GM20431 (cell line): Measurements from ENCODE around the gene PGRMC2.

Experiments used
- in situ Hi-C: fragments of 300-500 bp; cut with MseI, MboI; formaldehyde crosslinking; loops from one replicate; pipeline ENCODE4 v1.15.0; 2020; ENCODE audit warnings: low sequenced_read_pairs; ENCODE audit not compliant: unreplicated experiment

Gene PGRMC2

DNA sequence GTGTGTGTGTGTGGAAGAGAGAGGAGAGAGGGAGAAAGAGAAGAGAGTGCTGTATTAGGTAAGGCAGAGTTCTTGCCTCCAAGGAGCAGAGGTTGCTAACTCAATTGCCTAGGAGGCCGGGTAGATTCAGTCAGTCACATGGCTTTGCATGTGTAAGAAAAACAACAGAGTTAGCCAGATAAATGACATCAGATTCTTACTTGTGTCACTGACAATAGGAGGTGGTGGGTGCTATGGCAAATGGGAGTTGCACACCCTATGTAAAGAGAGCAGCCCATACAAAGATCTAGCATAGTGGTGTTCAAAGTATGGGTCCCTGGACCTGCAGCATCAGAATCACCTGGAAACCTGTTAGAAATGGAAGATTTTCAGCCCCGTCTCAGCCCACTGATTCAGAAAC lies 14.4 kb upstream of the PGRMC2 start:
- in situ Hi-C loops = no loop called here

GRCh38 chr4:128299848-128300247 lies 12.2 kb upstream of the PGRMC2 start:
- in situ Hi-C loops = no loop called here

DNA sequence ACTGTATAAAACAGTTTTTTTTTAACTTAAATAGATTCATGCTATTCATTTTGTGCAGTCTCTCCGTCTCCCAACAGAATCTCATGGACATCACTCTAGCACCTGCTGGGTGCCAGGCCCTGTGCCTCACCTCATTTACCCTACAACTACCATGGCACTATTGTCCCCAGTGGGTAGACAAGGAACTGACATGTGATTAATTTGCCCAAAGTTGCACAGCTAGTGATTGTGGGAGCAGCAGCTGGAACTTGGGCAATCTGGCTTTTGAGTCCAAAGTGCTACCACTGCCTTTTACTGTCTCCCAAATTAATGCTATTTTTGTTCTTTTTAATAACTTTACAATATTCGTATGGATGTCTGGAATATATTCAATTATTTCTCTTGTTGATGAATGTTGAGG lies 11.2 kb upstream of the PGRMC2 start:
- in situ Hi-C loops = no loop called here

DNA sequence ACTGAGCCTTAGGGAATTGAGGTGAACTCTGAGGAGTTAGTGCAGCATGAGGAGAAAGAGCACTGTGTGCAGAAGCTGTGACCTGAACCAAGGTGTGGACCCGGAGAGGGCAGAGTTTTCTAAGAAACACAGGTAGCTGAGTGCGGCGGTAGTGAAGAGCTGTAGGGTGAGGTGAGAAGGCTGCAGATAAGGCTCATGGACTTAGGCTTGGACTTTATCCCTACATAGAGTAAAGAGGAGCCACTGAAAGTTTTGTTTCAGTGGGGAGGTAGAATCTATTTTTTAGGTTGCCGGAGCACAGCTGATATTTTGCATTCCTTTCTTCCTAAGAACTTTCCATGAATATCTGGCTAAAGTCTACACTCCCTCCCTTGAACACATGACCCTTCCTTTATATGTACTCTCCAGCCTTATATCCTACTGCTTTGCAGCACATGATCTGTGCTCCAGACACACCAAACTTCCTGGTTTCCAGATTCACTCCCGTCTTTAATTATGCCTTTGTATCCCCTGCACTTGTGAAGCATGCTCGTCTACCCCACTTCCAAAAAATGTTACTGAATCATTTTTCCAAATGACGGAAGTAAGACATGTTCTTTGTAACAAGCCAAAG lies 10.6 kb upstream of the PGRMC2 start:
- in situ Hi-C loops = no loop called here

DNA sequence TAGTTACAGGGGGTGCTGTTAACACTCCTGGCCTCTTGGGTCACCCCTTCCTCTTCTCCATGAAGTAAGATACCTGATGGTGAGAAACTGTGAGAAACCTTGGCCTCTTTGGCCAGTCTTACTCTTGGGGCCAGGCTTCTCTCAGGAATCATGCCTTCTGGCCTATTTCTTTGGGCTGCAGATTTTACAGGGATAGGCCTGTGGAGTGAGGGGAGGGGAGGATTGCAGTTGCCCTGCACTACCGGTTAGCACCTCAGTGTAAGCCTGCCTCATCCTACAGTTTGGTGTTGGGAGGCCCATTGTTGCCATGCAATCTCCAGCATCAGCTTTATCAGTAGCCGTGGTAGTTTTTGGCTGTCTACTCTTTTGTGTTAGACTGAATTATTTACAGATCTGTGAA lies 7.6 kb upstream of the PGRMC2 start:
- in situ Hi-C loops = no loop called here

GRCh38 chr4:128294464-128294863 lies 6.9 kb upstream of the PGRMC2 start:
- in situ Hi-C loops = no loop called here

DNA sequence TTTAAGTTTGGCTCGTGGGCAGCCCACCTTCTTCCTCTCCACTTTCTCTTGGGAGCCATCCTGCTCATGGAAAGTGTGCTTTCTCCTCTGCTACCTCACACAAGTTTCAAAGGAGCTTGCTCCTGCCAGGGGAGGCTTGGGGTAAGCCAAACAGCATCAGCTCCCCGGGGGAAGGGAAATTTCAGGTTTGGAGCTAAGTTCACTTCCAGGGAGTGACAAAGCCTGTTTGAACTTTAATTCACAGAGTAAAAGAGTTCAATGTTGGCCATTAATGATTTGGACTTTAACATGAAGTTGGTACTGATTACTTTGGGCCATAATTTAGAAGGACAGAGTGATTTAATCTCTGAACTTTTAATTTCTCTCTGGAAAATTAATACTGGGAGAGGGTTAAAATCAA lies 4.7 kb upstream of the PGRMC2 start:
- in situ Hi-C loops = no loop called here

DNA sequence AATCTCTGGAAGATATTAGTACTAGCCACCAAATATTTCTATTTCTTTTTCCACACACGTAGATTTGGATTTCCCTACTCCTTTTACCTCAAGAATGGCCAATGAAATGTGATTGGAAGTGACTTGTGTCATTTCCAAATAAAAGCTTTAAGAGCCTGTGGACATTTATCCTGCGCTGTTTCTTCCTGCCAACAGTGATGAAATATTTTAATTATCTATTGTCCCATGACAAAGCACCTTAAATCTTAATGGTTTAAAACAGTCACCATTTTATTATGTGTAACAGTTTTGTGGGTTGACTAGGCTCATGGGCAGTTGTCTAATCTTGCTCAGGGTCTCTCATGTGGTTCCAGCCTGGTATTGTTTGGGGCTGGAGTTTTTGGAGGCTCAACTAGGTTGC lies 3.5 kb upstream of the PGRMC2 start:
- in situ Hi-C loops = no loop called here

GRCh38 chr4:128290526-128290925 lies 2.9 kb upstream of the PGRMC2 start:
- in situ Hi-C loops = no loop called here

DNA sequence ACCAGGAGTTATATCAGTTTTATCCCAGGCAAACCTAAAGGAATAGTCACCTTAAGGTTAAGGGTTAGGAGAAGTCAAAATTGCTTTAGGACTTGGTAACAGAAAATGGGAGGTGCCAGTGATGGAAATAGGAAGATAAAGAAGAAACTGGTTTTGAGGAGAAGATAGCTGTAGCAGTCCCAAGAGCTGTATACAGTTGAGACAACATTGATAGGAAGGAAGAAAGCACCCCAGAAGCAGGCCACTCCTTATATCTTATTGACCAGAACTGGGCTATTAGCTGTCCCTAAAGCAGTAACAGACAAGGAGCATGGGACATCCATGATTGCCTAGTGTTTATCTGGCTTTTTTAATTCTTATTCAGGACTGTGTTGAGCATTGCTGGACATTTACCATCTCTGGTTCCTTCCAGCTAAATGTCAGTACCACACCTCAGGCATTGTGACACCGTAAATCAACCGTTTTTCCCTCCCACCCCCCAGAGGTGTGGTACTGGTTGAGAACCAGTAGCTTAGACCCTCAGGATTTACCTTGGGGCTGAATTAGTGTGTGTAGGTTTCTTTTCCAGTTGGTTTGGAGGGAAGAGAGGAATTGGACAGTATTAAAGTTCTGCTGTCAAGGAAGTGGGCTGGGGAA lies 2.0 kb upstream of the PGRMC2 start:
- in situ Hi-C loops = no loop called here

- in situ Hi-C loops = no loop called here
Observed at GRCh38 chr4:128288689-128289106, 1.1 kb upstream of the PGRMC2 start.

GRCh38 chr4:128287871-128288688 lies 467 bp upstream of the PGRMC2 start:
- in situ Hi-C loops = no loop called here

GRCh38 chr4:128286474-128287058 lies 1.0 kb downstream of the PGRMC2 start:
- in situ Hi-C loops = no loop called here

GRCh38 chr4:128285085-128285997 lies 2.3 kb downstream of the PGRMC2 start:
- in situ Hi-C loops = no loop called here

- in situ Hi-C loops = no loop called here
Observed at GRCh38 chr4:128284317-128284716, 3.3 kb downstream of the PGRMC2 start.

- in situ Hi-C loops = no loop called here
Observed at GRCh38 chr4:128283071-128283470, 4.5 kb downstream of the PGRMC2 start.

DNA sequence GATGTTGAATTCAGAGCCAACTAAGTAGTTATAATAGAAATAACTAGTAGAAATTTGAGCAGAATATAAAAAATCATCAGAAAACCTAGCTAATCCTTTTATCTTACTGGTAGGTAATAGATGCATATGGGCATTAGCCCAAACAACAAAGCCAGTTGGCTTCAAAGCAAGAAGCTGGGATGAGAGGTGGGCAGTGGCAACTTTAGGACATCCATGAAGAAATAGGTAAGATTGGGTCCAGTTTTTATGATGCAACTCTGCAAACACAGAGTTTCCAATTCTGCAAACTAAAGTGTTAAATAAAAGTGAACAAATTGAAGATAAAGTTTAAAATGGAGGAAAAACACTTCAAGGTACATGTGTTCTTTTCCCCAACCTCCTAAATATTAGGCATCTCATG lies 5.1 kb downstream of the PGRMC2 start:
- in situ Hi-C loops = no loop called here

- in situ Hi-C loops = no loop called here
Observed at GRCh38 chr4:128281354-128281753, 6.3 kb downstream of the PGRMC2 start.

GRCh38 chr4:128279624-128280225 lies 7.9 kb downstream of the PGRMC2 start:
- in situ Hi-C loops = no loop called here

DNA sequence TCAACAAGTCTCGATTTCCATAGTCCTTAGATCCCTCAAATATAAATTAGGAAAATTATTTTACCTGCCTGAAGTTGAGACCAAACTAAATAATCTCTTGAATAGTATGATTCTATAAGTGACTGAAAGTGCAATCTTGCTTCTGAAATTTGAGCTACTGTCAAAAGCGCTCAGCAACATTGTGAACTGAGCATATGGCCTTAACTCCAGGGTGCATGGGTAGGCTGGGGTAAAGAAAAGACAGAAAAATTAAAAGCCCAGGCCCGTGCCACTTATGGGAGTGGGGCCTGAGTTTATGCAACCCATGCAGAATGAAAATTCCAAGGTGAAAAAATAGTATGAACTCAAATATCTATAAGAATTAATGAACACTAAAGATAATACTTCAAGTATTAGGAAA lies 9.8 kb downstream of the PGRMC2 start:
- in situ Hi-C loops = no loop called here
